ENCODE measurements around the gene ZNF600.
A peak's percentile ranks its signal among the peaks of the same experiment; 100 is the strongest.
"Not testable (repeated sequence)": the region's sequence is repeated elsewhere in the genome, so short reads cannot be mapped to it uniquely, and the experiment has no call there.

Gene ZNF600

DNA sequence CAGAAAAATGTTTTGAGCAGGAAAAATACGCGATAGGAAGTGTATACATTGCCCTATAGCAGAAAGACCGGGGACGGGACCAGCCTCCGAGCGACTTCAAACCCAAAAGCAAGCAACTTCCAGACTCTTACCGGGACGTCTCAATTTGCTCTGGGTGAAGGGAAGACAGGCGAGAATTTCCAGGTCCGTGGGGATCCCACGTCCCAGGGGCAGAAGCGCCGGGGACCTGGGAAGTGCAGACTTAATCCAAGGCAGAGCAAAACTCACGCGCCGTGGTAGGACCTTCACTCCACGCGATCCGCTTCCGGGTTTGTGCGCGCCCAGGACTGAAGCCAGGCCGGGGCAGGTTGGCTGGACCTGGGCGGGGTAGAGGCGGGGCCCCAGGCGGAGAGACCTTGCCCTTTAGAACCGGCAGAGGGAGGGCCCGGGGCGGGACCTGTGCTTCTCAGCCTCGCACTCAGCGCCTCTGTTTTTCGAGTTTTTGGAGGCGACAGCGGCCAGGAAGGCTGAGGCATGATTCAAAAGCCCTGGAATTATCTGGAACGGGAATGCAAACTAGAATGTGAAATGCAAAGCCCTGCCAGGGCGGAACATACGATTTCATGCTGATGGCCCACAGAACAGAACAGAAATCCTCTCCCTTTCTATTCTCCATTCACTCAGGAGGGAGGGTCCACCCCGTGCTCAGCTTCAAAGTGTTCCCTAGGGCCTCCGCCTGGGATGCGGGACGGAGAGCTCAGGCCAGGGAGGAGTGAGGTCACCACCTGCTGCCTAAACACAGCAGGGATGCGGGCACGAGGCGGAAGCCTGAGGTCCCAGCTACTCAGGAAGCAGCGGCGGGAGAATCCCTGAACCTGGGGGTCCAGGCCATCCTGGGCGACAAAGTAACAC is at the start of gene ZNF600:
TSS of gene ZNF600 (minus strand) at position 328 of the 891 bp plus-strand sequence. CDS start 7,903 bp downstream, outside the sequence.
- peak; percentile 56 for DNase-seq (ENCODE audit: low read depth)

DNA sequence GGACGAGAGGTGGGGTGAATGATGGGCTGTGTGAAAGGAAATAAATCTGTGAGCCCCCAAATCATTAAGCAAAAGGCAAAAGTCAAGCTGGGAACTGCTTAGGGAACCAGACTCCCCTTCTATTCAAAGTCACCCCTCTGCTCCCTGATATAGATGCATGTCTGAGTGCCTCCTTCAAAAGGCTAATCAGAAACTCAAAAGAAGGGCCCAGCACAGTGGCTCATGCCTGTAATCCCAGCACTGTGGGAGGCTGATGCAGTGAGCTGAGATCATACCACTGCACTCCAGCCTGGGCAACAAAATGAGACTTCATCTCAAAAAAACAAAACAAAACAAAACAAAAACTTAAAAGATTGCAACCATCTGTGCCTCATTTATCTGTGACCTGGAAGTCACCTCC is 47.7 kb upstream of the ZNF600 start:
- not testable (repeated sequence) for DNase-seq (ENCODE audit: low read depth)

DNA sequence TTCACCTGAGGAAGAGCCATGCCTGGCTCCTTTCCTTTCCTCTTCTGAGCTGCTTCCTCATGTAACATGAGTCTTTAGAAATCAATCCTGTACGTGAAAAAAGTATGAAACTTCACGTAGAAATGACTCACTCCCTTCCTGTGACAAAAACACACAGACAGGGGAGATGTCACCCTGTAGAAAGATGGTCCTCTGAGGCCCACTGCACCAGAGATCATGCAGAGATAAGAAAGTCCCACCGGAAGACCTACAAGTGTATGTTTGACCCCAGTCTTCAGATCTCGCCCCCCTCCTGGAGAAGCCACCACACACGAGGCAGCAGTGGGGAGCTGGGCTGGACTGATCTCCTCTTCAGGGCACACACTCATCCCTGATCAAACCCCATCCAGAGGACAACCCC is 47.0 kb upstream of the ZNF600 start:
- not testable (repeated sequence) for DNase-seq (ENCODE audit: low read depth)

DNA sequence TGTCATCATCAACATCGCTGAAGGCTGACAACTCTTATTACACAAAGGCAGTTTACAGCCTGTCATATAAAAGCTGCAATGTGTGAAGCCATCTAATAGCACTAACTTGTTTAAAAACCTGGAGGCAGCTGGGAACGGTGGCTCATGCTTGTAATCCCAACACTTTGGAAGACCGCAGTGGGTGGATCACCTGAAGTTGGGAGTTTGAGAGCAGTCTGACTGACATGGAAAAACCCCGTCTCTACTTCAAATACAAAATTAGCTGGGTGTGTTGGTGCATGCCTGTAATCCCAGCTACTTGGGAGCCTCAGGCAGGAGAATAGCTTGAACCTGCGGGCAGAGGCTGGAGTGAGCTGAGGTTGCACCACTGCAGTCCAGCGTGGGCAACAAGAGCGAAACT is 43.3 kb upstream of the ZNF600 start:
- not testable (repeated sequence) for DNase-seq (ENCODE audit: low read depth)

DNA sequence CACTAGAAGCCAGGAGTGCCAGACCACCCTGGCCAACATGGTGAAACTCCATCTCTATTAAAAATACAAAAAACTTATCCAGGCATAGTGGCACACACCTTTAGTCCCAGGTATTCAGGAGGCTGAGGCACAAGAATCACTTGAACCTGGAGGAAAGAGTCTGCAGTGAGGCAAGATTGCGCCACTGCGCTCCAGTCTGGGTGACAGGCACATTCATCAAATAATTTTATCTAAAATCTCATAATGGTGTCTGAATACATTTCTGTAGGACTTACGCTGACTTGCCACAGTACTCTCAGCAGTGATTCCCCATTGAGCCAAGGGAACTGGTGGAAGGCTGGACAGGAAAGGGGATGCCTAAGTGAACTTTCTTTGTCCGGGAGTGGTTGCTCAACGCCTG is 39.2 kb upstream of the ZNF600 start:
- no peak for DNase-seq (ENCODE audit: low read depth)

DNA sequence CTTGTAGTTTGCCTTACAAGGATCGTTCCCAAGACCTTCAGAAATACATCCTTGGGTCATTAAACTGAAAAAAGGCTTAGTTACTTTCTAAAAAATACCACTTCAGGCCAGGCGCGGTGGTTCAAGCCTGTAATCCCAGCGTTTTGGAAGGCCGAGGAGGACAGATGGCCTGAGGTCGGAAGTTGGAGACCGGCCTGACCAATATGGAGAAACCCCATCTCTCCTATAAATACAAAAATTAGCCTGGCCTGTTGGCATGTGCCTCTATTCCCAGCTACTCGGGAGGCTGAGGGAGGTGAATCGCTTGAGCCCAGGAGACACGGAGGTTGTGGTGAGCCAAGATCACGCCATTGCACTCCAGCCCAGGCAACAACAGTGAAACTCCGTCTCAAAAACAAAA is 37.1 kb upstream of the ZNF600 start:
- no peak for DNase-seq (ENCODE audit: low read depth)

DNA sequence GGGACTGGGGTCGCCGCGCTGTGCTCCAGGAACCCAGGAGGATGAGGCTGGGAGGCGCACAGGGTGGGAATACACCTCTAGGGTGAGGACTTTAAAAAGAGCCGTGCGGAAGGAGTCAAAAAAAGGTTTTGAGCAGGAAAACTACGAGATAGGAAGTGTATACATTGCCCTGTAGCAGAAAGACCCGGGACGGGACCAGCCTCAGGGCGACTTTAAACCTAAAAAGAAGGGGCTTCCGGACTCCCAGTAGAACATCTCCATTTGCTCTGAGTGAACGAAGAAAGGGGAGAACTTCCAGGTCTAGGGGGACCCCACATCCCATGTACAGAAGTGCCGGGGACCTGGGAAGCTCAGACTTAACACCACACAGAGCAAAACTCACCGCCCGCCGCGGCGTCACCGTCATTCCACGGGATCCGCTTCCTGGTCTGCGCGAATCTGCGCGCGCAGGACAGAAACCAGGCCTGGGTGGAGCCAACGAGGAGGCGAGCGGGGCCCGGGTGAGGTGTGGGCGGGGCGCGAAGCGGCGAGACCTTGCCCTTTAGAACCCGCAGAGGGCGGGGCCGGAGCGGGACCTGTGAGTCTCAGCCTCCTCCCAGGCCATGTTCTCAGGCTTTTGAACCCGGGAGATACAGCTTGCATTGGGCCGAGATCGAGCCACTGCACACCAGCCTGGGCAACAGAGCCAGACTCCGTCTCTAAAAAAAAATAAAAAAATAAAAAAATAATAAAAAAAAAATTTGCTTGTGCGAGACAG is 34.8 kb upstream of the ZNF600 start, which contains the start of gene ZNF28:
TSS of gene ZNF28 (minus strand) at position 430 of the 757 bp plus-strand sequence. CDS start 3,675 bp downstream, outside the sequence.
- peak; percentile 43 for DNase-seq (ENCODE audit: low read depth)

DNA sequence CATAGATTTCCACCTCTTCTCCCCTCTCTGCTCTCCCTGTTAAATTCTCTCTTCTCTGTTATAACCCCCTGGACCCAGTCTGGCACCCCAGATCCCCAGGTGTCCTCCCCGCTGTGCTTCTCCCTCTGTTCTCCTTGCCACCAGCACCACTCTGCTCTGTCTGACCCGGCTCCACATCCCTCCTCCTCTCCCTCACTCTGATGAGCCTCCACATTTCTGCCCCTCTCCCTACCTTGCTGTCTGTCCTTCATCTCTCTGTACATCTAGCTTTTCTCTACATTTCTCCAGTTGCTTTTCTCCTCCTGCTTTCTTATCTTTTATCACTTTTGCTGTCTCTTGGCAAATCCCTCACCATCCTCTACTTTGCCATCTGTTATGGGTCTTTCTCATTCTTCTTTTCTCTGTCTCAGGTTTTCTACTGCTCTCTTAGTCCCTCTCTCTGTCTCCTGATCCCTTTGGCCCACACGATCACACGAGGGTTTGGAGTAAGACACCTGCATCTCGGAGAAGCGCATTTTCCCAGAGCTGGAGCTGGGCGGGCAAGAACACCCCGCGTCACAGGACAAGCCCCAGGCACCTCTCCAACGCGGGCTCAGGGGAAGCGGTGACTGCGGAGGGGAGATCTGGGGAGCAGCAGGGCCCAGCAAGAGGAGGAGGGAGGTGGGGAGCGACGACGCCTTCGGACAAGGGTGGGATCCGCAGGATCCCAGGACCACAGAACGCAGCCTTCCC is 34.0 kb upstream of the ZNF600 start:
- not testable (repeated sequence) for DNase-seq (ENCODE audit: low read depth)

DNA sequence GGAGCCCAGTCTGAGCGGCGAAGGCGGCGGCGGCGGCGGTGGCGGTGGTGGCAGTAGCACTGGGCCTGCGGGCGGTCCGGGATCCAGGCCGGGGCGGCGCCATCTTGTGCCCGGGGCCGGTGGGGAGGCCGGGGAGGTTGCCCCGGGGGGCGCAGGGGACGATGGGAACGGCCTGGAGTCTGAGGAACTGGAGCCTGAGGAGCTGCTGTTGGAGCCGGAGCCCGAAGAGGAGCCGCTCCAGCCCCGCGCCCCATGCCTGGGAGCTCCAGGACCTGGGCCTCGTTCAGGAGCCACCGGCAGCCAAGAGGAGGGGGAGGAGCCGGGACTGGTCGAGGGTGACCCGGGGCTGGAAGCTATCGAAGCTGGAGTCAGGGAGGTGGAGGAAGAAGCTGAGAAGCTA is 23.2 kb upstream of the ZNF600 start:
- DNase-seq (ENCODE audit: low read depth): no peak

DNA sequence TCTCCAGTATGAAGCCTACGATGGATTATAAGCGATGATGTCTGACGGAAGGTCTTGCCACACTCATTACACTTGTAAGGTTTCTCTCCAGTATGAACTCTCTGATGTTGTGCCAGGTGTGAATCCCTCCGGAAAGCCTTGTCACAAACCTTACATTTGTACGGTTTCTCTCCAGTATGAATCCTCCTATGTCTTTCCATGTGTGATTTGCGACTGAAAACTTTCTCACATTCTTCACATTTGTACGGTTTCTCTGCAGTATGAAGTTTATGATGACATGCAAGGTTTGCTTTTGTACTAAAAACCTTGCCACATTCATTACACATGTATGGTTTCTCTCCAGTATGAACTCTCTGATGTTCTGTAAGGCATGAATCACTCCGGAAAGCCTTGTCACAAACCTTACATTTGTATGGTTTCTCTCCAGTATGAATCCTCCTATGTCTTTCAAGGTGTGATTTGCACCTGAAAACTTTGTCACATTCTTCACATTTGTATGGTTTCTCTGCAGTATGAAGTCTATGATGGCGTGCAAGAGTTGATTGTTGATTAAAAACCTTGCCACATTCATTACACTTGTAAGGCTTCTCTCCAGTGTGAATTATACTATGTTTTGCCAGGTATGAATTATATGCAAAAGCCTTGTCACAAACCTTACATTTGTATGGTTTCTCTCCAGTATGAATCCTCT is 13.5 kb upstream of the ZNF600 start:
- DNase-seq (ENCODE audit: low read depth): not testable (repeated sequence)

DNA sequence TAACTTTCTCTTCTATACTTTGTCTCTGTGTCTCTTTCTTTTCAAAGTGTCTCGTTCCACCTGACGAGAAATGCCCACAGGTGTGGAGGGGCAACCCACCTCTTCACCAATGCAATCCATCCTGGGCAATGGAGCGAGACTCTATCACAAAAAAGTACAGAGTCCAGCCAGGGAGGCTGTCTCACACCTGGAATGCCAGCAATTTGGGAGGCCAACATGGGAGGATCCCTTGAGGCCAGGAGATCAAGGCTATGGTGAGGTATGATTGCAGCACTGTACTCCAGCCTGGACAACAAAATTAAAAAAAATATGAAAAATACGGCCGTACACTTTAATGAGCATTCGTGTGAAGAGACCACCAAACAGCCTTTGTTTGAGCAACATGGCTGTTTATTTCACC is 2.8 kb upstream of the ZNF600 start:
- no peak for DNase-seq (ENCODE audit: low read depth)

DNA sequence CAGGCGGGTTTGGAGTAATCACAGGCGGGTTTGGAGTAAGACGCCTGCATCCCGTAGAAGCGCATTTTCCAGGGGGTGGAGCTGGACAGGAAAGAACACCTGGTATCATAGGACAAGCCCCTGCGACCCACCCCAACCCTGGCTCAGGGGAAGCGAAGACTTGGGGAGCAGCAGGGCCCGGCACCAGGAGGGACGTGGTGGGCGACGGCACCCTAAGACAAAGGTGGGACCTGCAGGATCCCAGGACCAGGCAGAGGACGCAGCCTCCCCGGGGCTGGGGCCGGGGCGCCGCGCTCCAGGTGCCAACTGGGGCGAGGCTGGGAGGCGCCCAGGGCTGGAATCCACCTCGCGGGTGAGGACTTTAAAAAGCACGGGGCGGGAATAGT is 520 bp downstream of the ZNF600 start:
- DNase-seq (ENCODE audit: low read depth): no peak

DNA sequence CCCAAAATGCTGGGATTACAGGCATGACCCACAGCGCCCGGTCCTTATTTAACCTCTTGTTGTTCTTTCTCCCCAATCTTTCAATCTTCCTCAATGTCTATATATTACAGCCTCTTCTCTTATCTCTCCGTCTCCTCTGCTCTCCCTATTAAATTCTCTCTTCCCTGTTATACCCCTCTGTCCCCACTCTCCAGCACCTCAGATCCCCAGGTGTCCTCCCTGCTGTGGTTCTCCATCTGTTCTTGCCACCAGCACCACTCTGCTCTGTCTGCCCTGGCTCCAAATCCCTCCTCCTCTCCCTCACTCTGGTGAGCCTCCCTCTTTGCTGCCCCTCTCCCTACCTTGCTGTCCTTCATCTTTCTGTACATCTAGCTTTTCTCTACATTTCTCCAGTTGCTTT is 1.1 kb downstream of the ZNF600 start:
- DNase-seq (ENCODE audit: low read depth): no peak

DNA sequence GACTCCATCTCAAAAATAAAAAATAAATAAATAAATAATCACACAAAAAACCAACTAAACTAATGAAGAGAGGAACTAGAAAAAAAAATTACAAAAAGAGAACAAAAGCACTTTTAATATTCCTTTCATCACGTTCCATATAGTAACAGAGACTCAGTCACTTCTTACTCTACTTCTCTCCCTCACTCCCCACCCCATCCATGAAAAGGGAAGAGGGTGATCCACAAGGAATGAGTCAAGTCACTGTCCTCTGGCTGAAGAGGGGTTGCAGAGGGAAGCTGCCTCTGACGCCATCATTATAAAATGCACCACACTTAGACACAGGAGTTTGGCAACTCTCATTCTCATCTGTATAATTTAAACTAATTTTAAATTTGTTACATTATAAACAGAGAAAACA is 3.7 kb downstream of the ZNF600 start:
- not testable (repeated sequence) for DNase-seq (ENCODE audit: low read depth)

DNA sequence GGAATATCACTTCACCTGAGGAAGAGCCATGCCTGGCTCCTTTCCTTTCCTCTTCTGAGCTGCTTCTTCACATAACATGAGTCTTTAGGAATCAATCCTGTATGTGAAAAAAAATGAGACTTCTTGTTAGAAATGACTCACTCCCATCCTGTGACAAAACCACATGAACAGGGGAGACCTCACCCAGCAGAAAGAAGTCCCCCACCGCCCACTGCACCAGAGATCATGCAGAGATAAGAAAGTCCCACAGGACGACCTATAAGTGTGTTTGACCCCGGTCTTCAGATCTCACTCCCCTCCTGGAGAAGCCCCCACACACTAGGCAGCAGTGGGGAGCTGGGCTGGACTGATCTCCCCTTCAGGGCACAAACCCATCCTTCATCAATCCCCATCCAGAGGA is 7.8 kb downstream of the ZNF600 start:
- peak; percentile 61 for DNase-seq (ENCODE audit: low read depth)

DNA sequence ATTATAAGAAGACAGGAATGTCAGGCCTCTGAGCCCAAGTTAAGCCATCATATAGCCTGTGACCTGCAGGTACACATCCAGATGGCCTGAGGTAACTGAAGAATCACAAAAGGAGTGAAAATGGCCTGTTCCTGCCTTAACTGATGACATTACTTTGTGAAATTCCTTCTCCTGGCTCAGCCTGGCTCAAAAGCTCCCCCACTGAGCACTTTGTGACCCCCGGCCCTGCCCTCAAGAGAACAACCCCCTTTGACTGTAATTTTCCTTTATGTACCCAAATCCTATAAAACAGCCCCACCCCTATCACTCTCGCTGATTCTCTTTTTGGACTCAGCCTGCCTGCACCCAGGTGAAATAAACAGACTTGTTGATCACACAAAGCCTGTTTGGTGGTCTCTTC is 30.1 kb downstream of the ZNF600 start:
- not testable (repeated sequence) for DNase-seq (ENCODE audit: low read depth)

DNA sequence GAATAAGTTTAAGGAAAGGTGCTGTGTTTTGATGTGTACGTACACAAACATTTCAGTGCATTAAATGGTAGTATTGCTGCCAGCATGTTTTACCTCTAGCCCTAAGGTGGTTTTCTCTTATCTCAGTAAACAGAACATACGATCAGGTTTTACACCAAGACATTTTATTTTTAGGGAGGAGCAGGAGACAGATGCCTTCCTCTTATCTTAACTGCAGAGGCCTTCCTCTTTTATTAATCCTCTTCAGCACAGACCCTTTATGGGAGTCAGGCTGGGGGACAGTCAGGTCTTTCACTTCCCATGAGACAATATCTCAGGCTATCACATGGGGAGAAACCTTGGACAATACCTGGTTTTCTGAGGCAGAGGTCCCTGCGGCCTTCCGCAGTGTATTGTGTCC is 36.8 kb downstream of the ZNF600 start:
- no peak for DNase-seq (ENCODE audit: low read depth)

DNA sequence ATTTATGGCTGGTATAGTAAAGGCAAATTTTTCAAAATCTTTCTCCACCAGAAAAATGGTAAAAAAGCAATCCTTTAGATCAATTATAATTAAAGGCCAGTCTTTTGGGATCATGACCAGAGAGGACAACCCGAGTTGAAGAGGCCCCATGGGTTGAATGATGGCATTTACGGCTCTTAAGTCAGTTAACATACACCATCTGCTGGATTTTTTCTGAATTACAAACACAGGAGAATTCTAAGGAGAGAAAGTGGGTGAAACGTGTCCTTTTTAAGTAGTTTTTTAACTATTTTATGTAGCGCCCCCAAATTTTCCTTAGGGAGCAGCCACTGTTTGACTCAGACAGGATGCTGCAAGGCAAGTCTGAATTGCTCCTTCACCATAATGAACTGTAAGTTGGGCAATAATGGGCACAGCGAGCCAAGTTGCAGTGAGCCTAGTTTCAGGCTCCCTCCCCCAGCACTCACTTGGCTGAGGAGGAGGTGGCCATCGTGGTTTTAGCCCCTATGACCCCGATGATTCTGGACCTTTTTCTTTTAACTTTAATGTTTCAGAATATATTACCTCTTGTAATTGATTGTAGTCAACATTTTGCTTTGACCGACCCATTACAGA is 38.1 kb downstream of the ZNF600 start:
- DNase-seq (ENCODE audit: low read depth): no peak

DNA sequence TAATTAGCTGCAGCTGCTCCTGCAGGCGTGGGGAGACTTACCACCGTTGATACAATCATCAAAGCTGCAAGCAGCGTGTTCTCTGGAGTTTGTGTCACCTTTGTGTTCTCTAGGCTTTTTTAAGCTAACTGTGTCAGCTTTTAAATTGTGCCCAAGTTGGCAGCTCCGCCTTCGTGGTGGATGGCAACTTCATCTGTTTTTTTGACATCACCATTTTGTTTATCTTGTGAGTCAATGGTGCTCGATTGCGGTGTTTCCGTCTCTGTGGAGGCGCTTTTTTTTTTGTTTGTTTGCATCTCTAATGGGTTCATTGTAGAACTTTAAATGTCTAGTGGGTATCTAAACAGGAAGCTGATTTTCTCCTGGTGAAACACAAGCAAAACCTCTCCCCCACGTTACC is 40.7 kb downstream of the ZNF600 start:
- DNase-seq (ENCODE audit: low read depth): not testable (repeated sequence)

DNA sequence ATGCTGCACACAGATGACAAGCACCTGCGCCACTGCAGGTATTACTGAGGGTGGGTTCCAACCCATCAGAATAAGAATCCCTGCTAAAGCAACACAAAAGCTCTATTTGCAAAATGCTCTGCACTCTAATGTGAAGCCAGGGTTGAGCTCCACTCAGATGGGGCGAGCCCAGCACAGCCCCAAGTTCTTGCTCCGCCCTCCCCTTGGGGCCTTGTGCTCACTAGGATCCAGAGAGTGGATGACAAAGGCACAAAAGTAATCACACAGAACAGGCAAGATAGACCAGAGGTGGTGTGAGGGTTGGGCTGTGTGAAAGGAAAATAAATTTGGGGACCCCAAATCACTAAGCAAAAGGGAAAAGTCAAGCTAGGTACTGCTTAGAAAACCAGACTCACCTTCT is 43.5 kb downstream of the ZNF600 start:
- DNase-seq (ENCODE audit: low read depth): no peak

DNA sequence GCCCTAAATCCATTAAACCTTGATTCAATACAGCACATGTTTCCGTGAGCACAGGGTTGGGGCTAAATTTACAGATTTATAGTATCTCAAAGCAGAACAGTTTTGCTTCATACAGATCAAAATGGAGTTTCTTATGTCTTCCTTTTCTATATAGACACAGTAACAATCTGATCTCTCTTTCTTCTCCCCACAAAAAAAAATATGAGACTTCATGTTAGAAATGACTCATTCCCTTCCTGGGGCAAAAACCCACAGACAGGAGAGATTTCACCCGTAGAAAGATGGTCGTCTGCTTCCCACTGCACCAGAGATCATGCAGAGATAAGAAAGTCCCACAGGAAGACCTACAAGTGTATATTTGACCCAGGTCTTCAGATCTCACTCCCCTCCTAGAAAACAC is 44.1 kb downstream of the ZNF600 start:
- no peak for DNase-seq (ENCODE audit: low read depth)

Measured in activated gamma-delta T cell treated with anti-CD3 and anti-CD28 coated beads, Interleukin-2, amount 50 U/mL, for 16 hours (primary cell).